IMR-90 (cell line): ENCODE data around the gene GDF3. TPM values are rescaled to one million over a fixed set of nuclear protein-coding genes. Genes with fewer than 3 reads are reported as not detected.

Experiments
- ATAC-seq: fragments of 200-7000 bp; cut with Tn5 transposase; 2 replicates; pipeline ENCODE4 v1.9.1; 2020; ENCODE audit warnings: low read depth, mild to moderate bottlenecking, moderate library complexity
- BruUV-seq: library from RNA; stranded (reverse); fragments of 400-500 nt; replicated peaks from 2 replicates; lab custom pipeline; 2021; lab: Mats Ljungman, UMichigan
- CTCF ChIA-PET: fragments of 300-600 bp; formaldehyde crosslinking; extraction: SDS; loops from one replicate; lab custom pipeline; 2021; ENCODE audit warnings: antibody characterized with exemption; lab: Yijun Ruan, JAX
- POLR2A ChIA-PET: fragments of 300-600 bp; sonication (Branson Sonifier 250); formaldehyde crosslinking; loops from one replicate; lab custom pipeline; 2022; ENCODE audit warnings: antibody characterized with exemption; ENCODE audit not compliant: unreplicated experiment; lab: Charles Lee
- DNase-seq: peaks from one replicate; pipeline ENCODE4 v3.0.0; 2013
- H2AFZ ChIP-seq: replicated peaks from 2 replicates; pipeline ENCODE3; 2013; ENCODE audit warnings: low read length, mild to moderate bottlenecking; ENCODE audit not compliant: poor library complexity
- H2AK5ac ChIP-seq: 2 replicates; pipeline ENCODE4 v1.6.1; 2013; ENCODE audit warnings: low read depth, low read length, inconsistent platforms
- H2AK9ac ChIP-seq: replicated peaks from 2 replicates; pipeline ENCODE3; 2013; ENCODE audit warnings: mild to moderate bottlenecking, low read depth, low read length, moderate library complexity; ENCODE audit not compliant: poor library complexity
- H2BK120ac ChIP-seq: 2 replicates; pipeline ENCODE4 v1.6.1; 2013; ENCODE audit warnings: low read depth, low read length, inconsistent platforms
- H2BK15ac ChIP-seq: 3 replicates; pipeline ENCODE4 v1.6.1; 2013; ENCODE audit warnings: low read depth, low read length, inconsistent platforms
- H2BK20ac ChIP-seq: 2 replicates; pipeline ENCODE4 v1.6.1; 2013; ENCODE audit warnings: low read depth, mild to moderate bottlenecking, inconsistent platforms, low read length, moderate library complexity
- H2BK5ac ChIP-seq: 2 replicates; pipeline ENCODE4 v1.6.1; 2013; ENCODE audit warnings: mild to moderate bottlenecking, low read depth, low read length, inconsistent platforms; ENCODE audit not compliant: poor library complexity, severe bottlenecking
- H3K14ac ChIP-seq: replicated peaks from 2 replicates; pipeline ENCODE4 v1.6.1; 2013; ENCODE audit warnings: low read depth, low read length, inconsistent platforms
- H3K18ac ChIP-seq: 2 replicates; pipeline ENCODE4 v1.6.1; 2013; ENCODE audit warnings: low read depth, low read length, control low read depth
- H3K23ac ChIP-seq: 2 replicates; pipeline ENCODE4 v1.6.1; 2013; ENCODE audit warnings: low read depth, low read length, inconsistent platforms
- H3K27ac ChIP-seq: 2 replicates; pipeline ENCODE4 v1.5.1; 2013; ENCODE audit warnings: mild to moderate bottlenecking, control low read depth, low read length; ENCODE audit not compliant: insufficient read depth
- H3K27me3 ChIP-seq: 2 replicates; pipeline ENCODE4 v1.6.1; 2013; ENCODE audit warnings: low read length; ENCODE audit not compliant: control insufficient read depth, insufficient read depth
- H3K36me3 ChIP-seq: 2 replicates; pipeline ENCODE4 v1.6.1; 2013; ENCODE audit warnings: low read length, mixed read lengths; ENCODE audit not compliant: control insufficient read depth, insufficient read depth
- H3K4ac ChIP-seq: 2 replicates; pipeline ENCODE4 v1.6.1; 2013; ENCODE audit warnings: low read depth, low read length, inconsistent platforms
- H3K4me1 ChIP-seq: 2 replicates; pipeline ENCODE4 v1.6.1; 2013; ENCODE audit warnings: low read length, mixed read lengths; ENCODE audit not compliant: control insufficient read depth, insufficient read depth
- H3K4me2 ChIP-seq: 2 replicates; pipeline ENCODE4 v1.6.1; 2013; ENCODE audit warnings: low read depth, mild to moderate bottlenecking, control low read depth, low read length, moderate library complexity
- H3K4me3 ChIP-seq: 2 replicates; pipeline ENCODE4 v1.5.1; 2013; ENCODE audit warnings: low read depth, mild to moderate bottlenecking, control low read depth, low read length, moderate library complexity; ENCODE audit not compliant: insufficient read depth
- H3K56ac ChIP-seq: 2 replicates; pipeline ENCODE4 v1.6.1; 2013; ENCODE audit warnings: low read length, inconsistent platforms; ENCODE audit not compliant: insufficient read depth; ENCODE audit errors: extremely low read depth
- H3K79me1 ChIP-seq, 2 experiments: 2 replicates each; pipeline ENCODE4 v1.6.1; 2013; ENCODE audit warnings: low read length in 2 of 2, inconsistent platforms in 1 of 2, low read depth in 1 of 2
- H3K9ac ChIP-seq: 2 replicates; pipeline ENCODE4 v1.6.1; 2013; ENCODE audit warnings: low read depth, low read length, control low read depth
- H3K9me1 ChIP-seq: 2 replicates; pipeline ENCODE4 v1.6.1; 2013; ENCODE audit warnings: low read length, inconsistent platforms; ENCODE audit not compliant: insufficient read depth
- H3K9me3 ChIP-seq: 2 replicates; pipeline ENCODE4 v1.6.1; 2013; ENCODE audit warnings: low read length; ENCODE audit not compliant: control insufficient read depth, insufficient read depth
- H4K20me1 ChIP-seq: 2 replicates; pipeline ENCODE4 v1.6.1; 2013; ENCODE audit warnings: low read length, inconsistent platforms; ENCODE audit not compliant: insufficient read depth
- H4K5ac ChIP-seq: 2 replicates; pipeline ENCODE4 v1.6.1; 2013; ENCODE audit warnings: mild to moderate bottlenecking, low read depth, low read length, control low read depth
- H4K8ac ChIP-seq, 2 experiments: 2 replicates each; pipeline ENCODE4 v1.6.1; 2013; ENCODE audit warnings: low read depth in 2 of 2, low read length in 2 of 2, control low read depth in 1 of 2, inconsistent platforms in 1 of 2
- H4K91ac ChIP-seq: 2 replicates; pipeline ENCODE4 v1.6.1; 2013; ENCODE audit warnings: low read depth, low read length, inconsistent platforms; ENCODE audit not compliant: insufficient read depth
- CEBPB ChIP-seq: IDR thresholded peaks from 2 replicates; pipeline ENCODE4 v1.6.1; 2012; ENCODE audit warnings: low read depth, low read length, improper control_type of control experiment
- FOS ChIP-seq: fragments of 150-350 bp; IDR thresholded peaks from 2 replicates; pipeline ENCODE4 v1.6.1; 2016; ENCODE audit warnings: low read depth, low read length
- MAZ ChIP-seq: IDR thresholded peaks from 2 replicates; pipeline ENCODE4 v1.6.1; 2012; ENCODE audit warnings: low read depth, mild to moderate bottlenecking, low read length, improper control_type of control experiment, moderate library complexity, borderline replicate concordance
- RAD21 ChIP-seq: IDR thresholded peaks from 2 replicates; pipeline ENCODE4 v1.6.1; 2012; ENCODE audit warnings: low read length, improper control_type of control experiment
- WGBS, 2 experiments: methylation state at CpG; one replicate each; pipeline versions ENCODE4 v1.1.5 to v1.1.7; 2013; ENCODE audit warnings: missing lambda C conversion rate in 2 of 2; ENCODE audit not compliant: insufficient read length in 1 of 2; ENCODE audit errors: extremely low coverage in 2 of 2; 5-methylcytosine and 5-hydroxymethylcytosine counted together
- dilution Hi-C: fragments of 300-500 bp; cut with HindIII; formaldehyde crosslinking; loops from one replicate; pipeline ENCODE4 v1.14.3; 2018; ENCODE audit warnings: low sequenced_read_pairs; ENCODE audit not compliant: unreplicated experiment
- in situ Hi-C: fragments of 300-500 bp; cut with MboI; formaldehyde crosslinking; loops from 3 replicates; pipeline ENCODE4 v1.14.3; 2019; ENCODE audit warnings: low sequenced_read_pairs, inconsistent platforms, mixed read lengths
- intact Hi-C: fragments of 100-400 bp; cut with micrococcal nuclease; formaldehyde crosslinking; loops from 2 replicates; pipeline ENCODE4 v1.10.0; 2022
- polyA plus RNA-seq, 3 experiments: library from polyadenylated mRNA; depleted of rRNA; stranded (reverse); fragments of >200 nt; gene quantifications; 2 replicates each; pipeline ENCODE4 v1.2.3, GENCODE V29; 2012; ENCODE audit warnings: low replicate concordance in 1 of 3
- total RNA-seq: library from RNA; depleted of rRNA; stranded (reverse); fragments of >200 nt; gene quantifications from 2 replicates; pipeline ENCODE4 v1.2.3, GENCODE V29; 2012
- TF ChIP-seq, protein P1 (sequence below): fragments of 150-350 bp; IDR thresholded peaks from 2 replicates; pipeline ENCODE4 v1.6.1; 2017; ENCODE audit warnings: mild to moderate bottlenecking, antibody characterized with exemption, low read length, low read depth

Gene GDF3
- total and polyA plus RNA-seq, 2 of the 4 experiments (the other 2 are of a cell fraction), result not detected

DNA sequence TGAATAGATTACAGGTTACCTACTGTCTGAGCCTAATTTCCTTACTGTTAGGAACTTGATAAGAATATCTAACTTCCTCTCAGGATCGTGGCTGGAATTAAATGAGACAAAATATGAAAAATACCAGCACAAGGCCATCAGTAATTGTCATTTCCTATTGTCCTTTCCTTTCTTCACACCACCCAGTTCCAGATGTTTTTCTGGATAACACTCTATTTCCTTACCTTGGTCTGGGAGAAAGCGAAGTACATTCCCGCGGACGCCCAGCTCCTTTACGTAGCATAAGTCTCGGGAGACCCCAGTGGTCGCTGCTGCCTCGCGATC is 376 bp downstream of the GDF3 start:
- no peaks in the 10 kb centered on the region for H3K27me3 ChIP-seq
- H3K36me3 ChIP-seq, result no peaks in the 10 kb centered on the region
- H3K18ac ChIP-seq, result no peak overlapping the region
- H4K8ac ChIP-seq, result no peak overlapping the region
- no peak overlapping the region for H4K91ac ChIP-seq
- TF ChIP-seq MAZ (no peak), FOS (no peak), CEBPB (no peak), RAD21 (no peak)
- TF ChIP-seq, protein P1, sequence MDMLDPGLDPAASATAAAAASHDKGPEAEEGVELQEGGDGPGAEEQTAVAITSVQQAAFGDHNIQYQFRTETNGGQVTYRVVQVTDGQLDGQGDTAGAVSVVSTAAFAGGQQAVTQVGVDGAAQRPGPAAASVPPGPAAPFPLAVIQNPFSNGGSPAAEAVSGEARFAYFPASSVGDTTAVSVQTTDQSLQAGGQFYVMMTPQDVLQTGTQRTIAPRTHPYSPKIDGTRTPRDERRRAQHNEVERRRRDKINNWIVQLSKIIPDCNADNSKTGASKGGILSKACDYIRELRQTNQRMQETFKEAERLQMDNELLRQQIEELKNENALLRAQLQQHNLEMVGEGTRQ, result no peak
- no peak overlapping the region for H3K4me3 ChIP-seq
- no peak overlapping the region for H2BK15ac ChIP-seq
- H3K27ac ChIP-seq, result no peak overlapping the region
- H4K5ac ChIP-seq, result no peak overlapping the region
- in situ Hi-C loops (no loop called here), intact Hi-C loops (no loop called here), dilution Hi-C loops (no loop called here)
- DNase-seq, result no peak
- H2AK9ac ChIP-seq, result no peak overlapping the region
- ChIA-PET POLR2A (no interaction called here), CTCF (no interaction called here)
- H3K23ac ChIP-seq, result no peak overlapping the region
- no peak overlapping the region for H2BK5ac ChIP-seq
- H3K14ac ChIP-seq, result no peak overlapping the region
- no TSS peak for BruUV-seq
- 24% methylated on average over 5 of the region's 10 CpGs; no CpG with 5 or more reads in 1 of the 2 experiments for WGBS, 2 experiments
- H3K4me1 ChIP-seq, result no peaks in the 10 kb centered on the region
- peaks cover 9% of the 10 kb centered on the region; the same call in 1 of the 2 replicates for H3K9me3 ChIP-seq
- H3K9ac ChIP-seq, result no peak overlapping the region
- no peak overlapping the region for H2AK5ac ChIP-seq
- H3K4me2 ChIP-seq, result no peak overlapping the region
- H3K79me1 ChIP-seq, result no peaks in the 10 kb centered on the region
- no peak overlapping the region for H2AFZ ChIP-seq
- no peak overlapping the region for H2BK120ac ChIP-seq
- ATAC-seq, result no peak
- H4K20me1 ChIP-seq, result no peaks in the 10 kb centered on the region
- no peak overlapping the region for H2BK20ac ChIP-seq
- no peaks in the 10 kb centered on the region for H3K9me1 ChIP-seq
- no peak overlapping the region for H3K56ac ChIP-seq
- H3K4ac ChIP-seq, result no peak overlapping the region
